GM12878 (cell line): ENCODE measurements around the gene CDKN2A. TPM values are rescaled to one million over a fixed set of nuclear protein-coding genes. Genes with fewer than 3 reads are reported as not detected.

Experiments
- ATAC-seq: fragments of 200-7000 bp; cut with Tn5 transposase; 3 replicates; pipeline ENCODE4 v1.9.1; 2020; ENCODE audit warnings: mild to moderate bottlenecking, moderate library complexity
- BruUV-seq: library from RNA; stranded (reverse); fragments of 400-500 nt; replicated peaks from 2 replicates; lab custom pipeline; 2021; lab: Mats Ljungman, UMichigan
- CTCF ChIA-PET: fragments of 300-600 bp; sonication (Branson Sonifier 250); formaldehyde crosslinking; extraction: SDS; loops from one replicate; lab custom pipeline; 2021; ENCODE audit warnings: inconsistent platforms; lab: Yijun Ruan, JAX
- POLR2A ChIA-PET: fragments of 350-600 bp; formaldehyde crosslinking; extraction: SDS; loops from one replicate; lab custom pipeline; 2021; ENCODE audit warnings: inconsistent platforms; lab: Charles Lee
- RAD21 ChIA-PET: fragments of 300-600 bp; sonication (Branson Sonifier 250); formaldehyde crosslinking; loops from one replicate; lab custom pipeline; 2023; ENCODE audit warnings: antibody characterized with exemption; ENCODE audit not compliant: unreplicated experiment; lab: Charles Lee
- SMC1A ChIA-PET: fragments of 300-600 bp; sonication (Branson Sonifier 250); formaldehyde crosslinking; loops from one replicate; lab custom pipeline; 2023; ENCODE audit not compliant: unreplicated experiment, uncharacterized antibody; lab: Charles Lee
- DNase-seq: peaks from one replicate; pipeline ENCODE4 v3.0.0-alpha.2; 2011; ENCODE audit warnings: low read depth, low spot score
- FAIRE-seq: peaks from 3 replicates; lab custom pipeline; 2011; peaks lifted over from hg19 to GRCh38; lab: Jason Lieb, UNC
- H2AFZ ChIP-seq: 2 replicates; pipeline ENCODE4 v1.6.0; 2011; ENCODE audit warnings: low read depth, low read length, control low read depth; ENCODE audit not compliant: control insufficient read depth
- H3K27ac ChIP-seq: 2 replicates; pipeline ENCODE4 v1.5.1; 2011; ENCODE audit warnings: control low read depth; ENCODE audit not compliant: control insufficient read depth, insufficient read depth
- H3K27me3 ChIP-seq, 2 experiments: replicated peaks in 1 of 2; 2 replicates each; pipeline versions ENCODE4 v1.6.0 to v1.6.1; 2011; ENCODE audit warnings: low read length in 1 of 2; ENCODE audit not compliant: control insufficient read depth in 2 of 2, insufficient read depth in 2 of 2
- H3K36me3 ChIP-seq, 2 experiments: 2 replicates each; pipeline ENCODE4 v1.5.1; 2011; ENCODE audit warnings: low read length in 1 of 2; ENCODE audit not compliant: control insufficient read depth in 2 of 2, insufficient read depth in 2 of 2
- H3K4me1 ChIP-seq: 2 replicates; pipeline ENCODE4 v1.6.1; 2011; ENCODE audit warnings: mild to moderate bottlenecking, low read length, moderate library complexity, mixed read lengths; ENCODE audit not compliant: control insufficient read depth, insufficient read depth
- H3K4me2 ChIP-seq: 2 replicates; pipeline ENCODE4 v1.6.0; 2011; ENCODE audit warnings: control low read depth; ENCODE audit not compliant: control insufficient read depth, insufficient read depth
- H3K4me3 ChIP-seq: fragments of 200-600 bp; sonication (generic); 2 replicates; pipeline ENCODE4 v1.5.1; 2016
- H3K79me2 ChIP-seq: 2 replicates; pipeline ENCODE4 v1.6.0; 2011; ENCODE audit warnings: low read length; ENCODE audit not compliant: control insufficient read depth, insufficient read depth
- H3K9ac ChIP-seq: 2 replicates; pipeline ENCODE4 v1.8.0; 2011; ENCODE audit warnings: low read length, control low read depth, mixed read lengths; ENCODE audit not compliant: control insufficient read depth, insufficient read depth
- H3K9me3 ChIP-seq: replicated peaks from 3 replicates; pipeline ENCODE4 v1.5.1; 2011; ENCODE audit warnings: mild to moderate bottlenecking, low read length; ENCODE audit not compliant: control insufficient read depth, insufficient read depth
- H4K20me1 ChIP-seq: 2 replicates; pipeline ENCODE4 v1.6.0; 2011; ENCODE audit not compliant: control insufficient read depth, insufficient read depth
- ATF3 ChIP-seq: IDR thresholded peaks from 2 replicates; pipeline ENCODE4 v1.6.1; 2011; ENCODE audit warnings: low read depth, mild to moderate bottlenecking, low read length, moderate library complexity, borderline replicate concordance; ENCODE audit errors: extremely low read depth
- CBX5 ChIP-seq: sonication (generic); IDR thresholded peaks from 2 replicates; pipeline ENCODE4 v1.6.1; 2016; ENCODE audit warnings: low read depth, moderate library complexity, mild to moderate bottlenecking, inconsistent platforms
- CHD1 ChIP-seq: IDR thresholded peaks from 2 replicates; pipeline ENCODE4 v1.6.1; 2012; ENCODE audit warnings: low read depth, low read length, improper control_type of control experiment
- DPF2 ChIP-seq: fragments of 450-650 bp; IDR thresholded peaks from 2 replicates; pipeline ENCODE4 v1.6.1; 2017; ENCODE audit warnings: mild to moderate bottlenecking
- EGR1 ChIP-seq, 2 experiments: IDR thresholded peaks; 1 replicate in 1 of 2; 2 replicates in 1 of 2; pipeline ENCODE4 v1.6.1; 2011 to 2012; ENCODE audit warnings: low read depth in 2 of 2, low read length in 2 of 2, borderline replicate concordance in 1 of 2, mild to moderate bottlenecking in 1 of 2, moderate library complexity in 1 of 2
- EP300 ChIP-seq, 2 experiments: fragments of 150-350 bp in 1 of 2; IDR thresholded peaks; 2 replicates each; pipeline ENCODE4 v1.6.1; 2011 to 2012; ENCODE audit warnings: low read depth in 2 of 2, low read length in 2 of 2, borderline replicate concordance in 1 of 2, improper control_type of control experiment in 1 of 2, inconsistent platforms in 1 of 2; ENCODE audit not compliant: control insufficient read depth in 1 of 2
- GABPA ChIP-seq: IDR thresholded peaks from 2 replicates; pipeline ENCODE4 v1.6.1; 2014; ENCODE audit warnings: antibody characterized with exemption, low read depth, mild to moderate bottlenecking, inconsistent platforms
- HDGF ChIP-seq: fragments of 450-650 bp; IDR thresholded peaks from 2 replicates; pipeline ENCODE4 v1.6.1; 2016; ENCODE audit warnings: antibody characterized with exemption
- MEF2A ChIP-seq: IDR thresholded peaks from 2 replicates; pipeline ENCODE4 v1.6.1; 2011; ENCODE audit warnings: low read depth, mild to moderate bottlenecking, low read length, moderate library complexity; ENCODE audit not compliant: insufficient read depth
- MLLT1 ChIP-seq: fragments of 450-650 bp; IDR thresholded peaks from 2 replicates; pipeline ENCODE4 v1.6.1; 2016; ENCODE audit warnings: mild to moderate bottlenecking
- NR2F1 ChIP-seq: fragments of 450-650 bp; conservative IDR thresholded peaks from 2 replicates; pipeline ENCODE4 v1.6.1; 2017; ENCODE audit warnings: mild to moderate bottlenecking
- RCOR1 ChIP-seq: conservative IDR thresholded peaks from 2 replicates; pipeline ENCODE4 v1.6.1; 2012; ENCODE audit warnings: low read depth, low read length, improper control_type of control experiment
- SRF ChIP-seq, 2 experiments: IDR thresholded peaks; 2 replicates each; pipeline ENCODE4 v1.6.1; 2011; ENCODE audit warnings: low read depth in 2 of 2, low read length in 2 of 2, mild to moderate bottlenecking in 1 of 2, moderate library complexity in 1 of 2
- STAT3 ChIP-seq: IDR thresholded peaks from 2 replicates; pipeline ENCODE4 v1.6.1; 2011; ENCODE audit warnings: low read depth, low read length, improper control_type of control experiment
- TBL1XR1 ChIP-seq: IDR thresholded peaks from 2 replicates; pipeline ENCODE4 v1.6.1; 2012; ENCODE audit warnings: low read depth, low read length, improper control_type of control experiment
- YBX1 ChIP-seq: fragments of 450-650 bp; IDR thresholded peaks from 2 replicates; pipeline ENCODE4 v1.6.1; 2016; ENCODE audit warnings: antibody characterized with exemption
- YY1 ChIP-seq: IDR thresholded peaks from 2 replicates; pipeline ENCODE4 v1.6.1; 2011; ENCODE audit warnings: low read depth, mild to moderate bottlenecking, low read length
- ZBED1 ChIP-seq: IDR thresholded peaks from 2 replicates; pipeline ENCODE4 v1.6.1; 2016; ENCODE audit warnings: borderline replicate concordance
- ZSCAN29 ChIP-seq: fragments of 450-650 bp; IDR thresholded peaks from 2 replicates; pipeline ENCODE4 v1.6.1; 2017; ENCODE audit warnings: mild to moderate bottlenecking, moderate library complexity
- WGBS: methylation state at CpG from one replicate; pipeline ENCODE4 v1.1.6; 2016; ENCODE audit warnings: low lambda C conversion rate; ENCODE audit not compliant: insufficient replicate concordance, insufficient coverage; ENCODE audit errors: missing lambda C conversion rate; 5-methylcytosine and 5-hydroxymethylcytosine counted together
- in situ Hi-C: fragments of 300-500 bp; cut with MboI; formaldehyde crosslinking; loops from 9 replicates; pipeline ENCODE4 v1.14.3; 2018; ENCODE audit warnings: mixed read lengths
- intact Hi-C: fragments of 100-400 bp; cut with micrococcal nuclease; formaldehyde crosslinking; loops from one replicate; pipeline ENCODE4 v1.14.2; 2022; ENCODE audit not compliant: unreplicated experiment
- polyA plus RNA-seq, 11 experiments: library from polyadenylated mRNA; depleted of rRNA in 4 of 11; unstranded in 6 of 11; stranded (reverse) in 5 of 11; fragments of >200 nt; fragmentation: Nextera tagmentation in 4 of 11; fragmentation: Illumina TruSeq in 1 of 11; extraction: Ambion mirVana in 4 of 11; extraction: Trizol in 1 of 11; gene quantifications; 1 replicate in 1 of 11; 2 replicates in 10 of 11; pipeline versions ENCODE4 v1.2.1 to v1.2.3, GENCODE V29; 2011 to 2016; ENCODE audit warnings: inconsistent platforms in 2 of 11, missing spikeins in 2 of 11, low read depth in 1 of 11
- total RNA-seq, 4 experiments: library from RNA; depleted of rRNA in 3 of 4; stranded (reverse); fragments of >200 nt in 3 of 4; fragmentation: Illumina TruSeq in 1 of 4; extraction: Trizol in 1 of 4; gene quantifications; 2 replicates each; pipeline versions ENCODE4 v1.2.1 to v1.2.3, GENCODE V29; 2013 to 2021

The CDKN2A gene
- total and polyA plus RNA-seq, 10 of the 15 experiments (the other 5 are each of a cell fraction or from before 2014, with no cell fraction given): 0.84 to 41.2 (median 18.4) TPM

- ATAC-seq: no peak
- SMC1A ChIA-PET: no interaction called here
Measured at GRCh38 chr9:21976334-21976875, 17.8 kb downstream of the CDKN2A start.

GRCh38 chr9:21974722-21975409 is 19.3 kb downstream of the CDKN2A start:
- DNase-seq: no peak
- RAD21 ChIA-PET: no interaction called here
- TF ChIP-seq EGR1 (IDR thresholded peaks at IDR 0.05; ENCODE audit: borderline replicate concordance in 1 of 2, low read depth in 2 of 2, low read length in 2 of 2) (peak in 1 of 2 experiments; percentile 68; a peak in 2 of 3 replicates), YY1 (0 out of 2 replicates have a peak, but pooled peaks have one; percentile 11), STAT3 (no peak), NR2F1 (no peak), CHD1 (no peak), CBX5 (0 out of 2 replicates have a peak, but pooled peaks have one; percentile 12), HDGF (no peak), TBL1XR1 (no peak), MLLT1 (no peak), DPF2 (no peak), ATF3 (no peak)
- Histone ChIP-seq H2AFZ (peak overlapping the region; percentile 69), H3K4me2 (peak overlapping the region; percentile 91), H3K79me2 (no peaks in the 10 kb centered on the region), H3K36me3 (no peaks in the 10 kb centered on the region), H3K4me3 (peak overlapping the region; percentile 82), H3K27me3 (peaks cover 0 to 4% of the 10 kb centered on the region in 2 experiments; a peak in 1 of 4 replicates), H3K27ac (no peak overlapping the region), H3K9ac (peak overlapping the region; percentile 38; the same call in 1 of the 2 replicates), H3K9me3 (peaks cover 2% of the 10 kb centered on the region; the same call in 1 of the 3 replicates), H3K4me1 (no peaks in the 10 kb centered on the region), H4K20me1 (no peaks in the 10 kb centered on the region; the same call in 1 of the 2 replicates)
- ATAC-seq: peak; percentile 85
- no peak for FAIRE-seq
- 6% methylated on average over 41 of the region's 51 CpGs for WGBS
- in situ Hi-C loops: no loop called here
- POLR2A ChIA-PET: no interaction called here
- intact Hi-C loops: no loop called here
- BruUV-seq: no TSS peak
- CTCF ChIA-PET: no interaction called here
- SMC1A ChIA-PET: no interaction called here

More at GRCh38 chr9:21976334-21976875, 17.8 kb downstream of the CDKN2A start:
- 86% methylated on average over 19 of the region's 19 CpGs for WGBS
- in situ Hi-C loops: no loop called here
- Histone ChIP-seq H3K27me3 (peaks cover 0 to 3% of the 10 kb centered on the region in 2 experiments; a peak in 1 of 4 replicates), H3K4me1 (no peaks in the 10 kb centered on the region), H3K36me3 (no peaks in the 10 kb centered on the region), H3K79me2 (no peaks in the 10 kb centered on the region), H3K4me3 (no peak overlapping the region), H4K20me1 (no peaks in the 10 kb centered on the region; the same call in 1 of the 2 replicates), H3K4me2 (no peak overlapping the region), H3K9ac (no peak overlapping the region), H2AFZ (no peak overlapping the region), H3K27ac (no peak overlapping the region), H3K9me3 (no peaks in the 10 kb centered on the region)
- intact Hi-C loops: no loop called here
- BruUV-seq: no TSS peak
- no peak for FAIRE-seq
- DNase-seq: no peak
- no peak for TF ChIP-seq CHD1
- TF ChIP-seq GABPA: no peak
- TF ChIP-seq SRF (IDR thresholded peaks at IDR 0.05; ENCODE audit: low read depth in 2 of 2, low read length in 2 of 2): no peak
- no peak for TF ChIP-seq MEF2A
- TF ChIP-seq CBX5: no peak
- no peak for TF ChIP-seq ZSCAN29
- TF ChIP-seq ZBED1: no peak
- no peak for TF ChIP-seq EP300 (IDR thresholded peaks at IDR 0.05; ENCODE audit: borderline replicate concordance in 1 of 2, control insufficient read depth in 1 of 2, low read depth in 2 of 2, low read length in 2 of 2)
- no peak for TF ChIP-seq YBX1
- TF ChIP-seq RCOR1: no peak
- ChIA-PET POLR2A (interaction anchor here (0.5 kb wide), 1 partner anchor 15 kb away, joined by 5 read pairs; no protein-coding TSS in a partner anchor), CTCF (interaction anchor here (1.8 kb wide), 1 partner anchor 32 kb away, joined by 8 read pairs; the partner anchor contains the start of gene CDKN2B), RAD21 (interaction anchor here (1.5 kb wide), 1 partner anchor 163 kb away, joined by 3 read pairs; no protein-coding TSS in a partner anchor)
